T47D (cell line): Measurements from ENCODE around the gene FRS2.

Experiments used
- DNase-seq, 2 experiments: peaks; one replicate each; pipeline versions ENCODE4 v3.0.0 to v3.0.0-alpha.2; 2011 to 2012; ENCODE audit warnings: low read depth in 1 of 2, low spot score in 1 of 2
- JUND ChIP-seq: IDR thresholded peaks from 2 replicates; pipeline ENCODE4 v1.6.1; 2012; ENCODE audit warnings: low read depth
- in situ Hi-C: cut with HindIII; loops from 2 replicates; pipeline ENCODE4 v1.10.0; 2016; ENCODE audit warnings: low sequenced_read_pairs, low pct_unique_long_range_greater_than_20kb

FRS2 gene

GRCh38 chr12:69556383-69556782 is 86.2 kb downstream of the FRS2 start:
- no peak for TF ChIP-seq JUND
- in situ Hi-C loops, result no loop called here
- DNase-seq, result no peak

GRCh38 chr12:69563166-69563762 is 93.1 kb downstream of the FRS2 start:
- no peak for DNase-seq
- in situ Hi-C loops, result no loop called here
- no peak for TF ChIP-seq JUND

- TF ChIP-seq JUND, result no peak
- no peak for DNase-seq
- in situ Hi-C loops, result no loop called here
Observed at GRCh38 chr12:69566603-69567002, 96.4 kb downstream of the FRS2 start.

- no peak for TF ChIP-seq JUND
- in situ Hi-C loops, result no loop called here
- DNase-seq, result no peak
Observed at GRCh38 chr12:69569236-69569635, 99.0 kb downstream of the FRS2 start.

GRCh38 chr12:69570000-69570516 is 99.9 kb downstream of the FRS2 start:
- no peak for TF ChIP-seq JUND
- in situ Hi-C loops, result no loop called here
- DNase-seq, result no peak

GRCh38 chr12:69570545-69571399 is 100.6 kb downstream of the FRS2 start:
- in situ Hi-C loops, result no loop called here
- TF ChIP-seq JUND, result no peak
- peak; percentile 33 to 81 for DNase-seq

GRCh38 chr12:69575346-69575745 is 105.2 kb downstream of the FRS2 start:
- no peak for TF ChIP-seq JUND
- in situ Hi-C loops, result no loop called here
- DNase-seq, result no peak

GRCh38 chr12:69578283-69578682 is 108.1 kb downstream of the FRS2 start:
- no peak for DNase-seq
- no peak for TF ChIP-seq JUND
- in situ Hi-C loops, result no loop called here

GRCh38 chr12:69579029-69579428 is 108.8 kb downstream of the FRS2 start:
- in situ Hi-C loops, result no loop called here
- no peak for DNase-seq
- no peak for TF ChIP-seq JUND

GRCh38 chr12:69580074-69580473 is 109.9 kb downstream of the FRS2 start:
- DNase-seq, result peak in 1 of 2 experiments; percentile 6
- in situ Hi-C loops, result no loop called here
- 0 out of 2 replicates have a peak, but pooled peaks have one; percentile 6 for TF ChIP-seq JUND

- no peak for TF ChIP-seq JUND
- DNase-seq, result peak in 1 of 2 experiments; percentile 64
- in situ Hi-C loops, result no loop called here
Observed at GRCh38 chr12:69583203-69583602, 113.0 kb downstream of the FRS2 start.

- TF ChIP-seq JUND, result no peak
- peak; percentile 92 to 97 for DNase-seq
- in situ Hi-C loops, result no loop called here
Observed at GRCh38 chr12:69585189-69586062, 115.2 kb downstream of the FRS2 start, which contains the start of gene CCT2. CCT2 (plus strand) TSS chr12:69585459; CDS start chr12:69585522, 63 bp downstream.

- in situ Hi-C loops, result no loop called here
- DNase-seq, result no peak
- no peak for TF ChIP-seq JUND
Observed at GRCh38 chr12:69588527-69588926, 118.3 kb downstream of the FRS2 start.
